ENCODE measurements around the gene UGT3A1.
"Not testable (repeated sequence)": the region's sequence is repeated elsewhere in the genome, so short reads cannot be mapped to it uniquely, and the experiment has no call there.

UGT3A1 gene, protein sequence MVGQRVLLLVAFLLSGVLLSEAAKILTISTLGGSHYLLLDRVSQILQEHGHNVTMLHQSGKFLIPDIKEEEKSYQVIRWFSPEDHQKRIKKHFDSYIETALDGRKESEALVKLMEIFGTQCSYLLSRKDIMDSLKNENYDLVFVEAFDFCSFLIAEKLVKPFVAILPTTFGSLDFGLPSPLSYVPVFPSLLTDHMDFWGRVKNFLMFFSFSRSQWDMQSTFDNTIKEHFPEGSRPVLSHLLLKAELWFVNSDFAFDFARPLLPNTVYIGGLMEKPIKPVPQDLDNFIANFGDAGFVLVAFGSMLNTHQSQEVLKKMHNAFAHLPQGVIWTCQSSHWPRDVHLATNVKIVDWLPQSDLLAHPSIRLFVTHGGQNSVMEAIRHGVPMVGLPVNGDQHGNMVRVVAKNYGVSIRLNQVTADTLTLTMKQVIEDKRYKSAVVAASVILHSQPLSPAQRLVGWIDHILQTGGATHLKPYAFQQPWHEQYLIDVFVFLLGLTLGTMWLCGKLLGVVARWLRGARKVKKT

DNA sequence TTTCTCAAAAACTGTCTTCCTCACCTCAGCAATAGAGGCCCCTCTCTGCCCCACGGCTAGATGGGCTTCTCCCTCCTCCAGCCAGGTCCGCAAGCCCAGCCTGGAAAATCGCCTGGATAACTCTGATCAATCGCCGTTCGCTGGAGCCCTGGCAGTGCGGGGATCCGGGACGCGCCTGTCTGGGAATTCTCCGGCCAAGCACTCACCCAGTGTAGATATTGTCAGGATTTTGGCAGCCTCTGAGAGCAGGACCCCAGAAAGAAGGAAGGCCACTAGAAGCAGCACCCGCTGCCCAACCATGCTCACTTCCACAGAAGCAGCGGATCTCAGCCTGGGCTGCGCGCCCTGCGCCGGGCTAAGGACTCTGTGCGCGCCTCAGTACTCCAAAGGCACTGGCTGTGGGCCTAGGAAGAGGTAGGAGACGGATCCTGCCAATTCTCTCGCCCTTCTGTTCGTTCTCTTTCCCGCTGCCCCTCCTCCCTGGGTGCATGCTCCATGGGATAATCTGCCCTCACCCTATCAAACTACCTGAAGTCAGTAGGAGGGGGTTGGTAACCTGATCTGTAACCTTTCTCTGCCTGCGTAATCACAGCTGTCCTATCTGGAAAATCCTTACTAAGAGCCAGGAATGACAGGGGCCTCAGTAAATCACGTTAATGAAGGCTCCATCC, at the start of gene UGT3A1:
TSS of gene UGT3A1 (minus strand) at position 450 of the 671 bp plus-strand sequence. CDS start at position 300, 150 bp downstream.
- peak; percentile 6 for DNase-seq (ENCODE audit: low spot score)

DNA sequence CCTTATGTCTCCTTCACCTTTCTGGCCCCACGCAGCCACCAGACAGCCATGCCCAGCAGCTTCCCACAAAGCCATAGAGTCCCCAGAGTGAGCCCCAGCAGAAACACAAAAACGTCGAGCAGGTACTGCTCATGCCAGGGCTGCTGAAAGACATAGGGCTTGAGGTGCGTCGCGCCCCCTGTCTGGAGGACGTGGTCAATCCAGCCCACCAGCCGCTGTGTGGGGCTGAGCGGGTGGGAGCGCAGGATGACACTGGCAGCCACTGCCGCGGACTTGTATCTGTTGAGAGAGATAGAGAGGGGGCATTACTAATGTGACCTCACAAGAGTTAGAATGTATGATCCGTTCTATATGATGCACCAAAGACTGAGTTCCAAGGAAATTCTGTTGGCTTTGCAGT, 44.5 kb upstream of the UGT3A1 start:
- no peak for DNase-seq (ENCODE audit: low spot score)

DNA sequence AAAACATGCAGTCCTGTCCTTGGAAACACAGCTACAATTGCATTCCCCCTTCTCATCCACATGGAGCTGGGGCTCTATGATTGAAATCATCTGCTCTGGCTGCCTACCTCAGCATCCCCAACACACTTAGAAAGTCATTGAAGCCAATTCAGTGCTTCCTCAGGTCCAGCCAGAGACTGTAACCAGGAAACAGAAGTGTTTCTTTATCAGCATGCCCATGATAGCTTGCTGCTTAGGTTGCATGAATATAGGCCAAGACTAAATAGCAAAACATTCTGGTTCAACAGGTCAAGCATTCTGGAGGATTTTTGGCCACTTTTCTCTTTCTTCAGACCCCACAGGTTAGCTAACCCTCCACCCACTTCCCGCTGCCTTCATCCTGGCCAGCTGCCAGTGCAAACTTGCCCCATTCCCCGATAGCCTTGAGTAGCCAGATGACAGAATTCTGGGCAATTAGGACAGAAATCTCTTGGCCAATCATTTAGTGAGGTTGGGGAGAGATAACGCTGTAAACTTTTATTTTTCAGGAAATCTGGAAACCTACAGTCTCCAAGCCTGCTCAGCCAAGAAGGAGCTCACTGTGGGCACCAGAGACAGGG, 43.4 kb upstream of the UGT3A1 start:
- DNase-seq (ENCODE audit: low spot score): not testable (repeated sequence)

DNA sequence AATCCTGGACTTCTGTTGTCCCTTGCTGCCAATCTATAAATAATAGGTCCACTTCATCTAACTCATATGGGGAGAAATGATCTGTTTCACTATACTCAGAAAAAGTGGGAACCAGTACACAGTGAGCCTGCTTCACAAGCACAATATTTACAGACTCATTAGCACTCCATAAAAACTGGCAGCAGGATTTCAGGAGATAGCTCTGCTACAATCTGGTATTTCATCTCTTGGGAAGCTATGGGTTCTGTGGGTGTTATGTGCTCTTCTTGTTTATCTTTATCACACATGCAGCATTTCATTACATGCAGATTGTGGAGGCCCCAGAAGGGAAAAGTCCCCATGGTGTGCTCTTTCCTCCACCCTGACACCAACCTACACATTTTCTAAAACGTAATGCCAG, 42.3 kb upstream of the UGT3A1 start:
- no peak for DNase-seq (ENCODE audit: low spot score)

DNA sequence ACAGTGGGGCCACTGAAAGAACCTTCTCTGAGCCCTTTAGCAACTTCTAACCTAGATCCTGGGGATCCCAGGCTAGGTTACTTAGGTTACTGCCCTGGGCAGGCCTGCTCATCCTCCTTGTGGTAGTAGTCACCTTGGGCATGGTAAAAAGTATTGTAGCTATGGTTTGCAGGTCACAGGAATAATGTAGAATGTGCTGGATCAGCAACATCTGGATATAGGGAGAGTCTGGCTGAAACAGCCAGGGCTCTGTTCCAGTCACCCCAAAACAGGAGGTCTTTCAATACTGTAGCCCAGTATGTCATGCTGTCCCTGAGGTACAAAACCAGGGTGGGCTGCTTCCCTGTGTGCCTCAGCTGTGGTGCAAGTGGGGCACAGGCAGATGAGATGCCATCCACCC, 41.9 kb upstream of the UGT3A1 start:
- no peak for DNase-seq (ENCODE audit: low spot score)

DNA sequence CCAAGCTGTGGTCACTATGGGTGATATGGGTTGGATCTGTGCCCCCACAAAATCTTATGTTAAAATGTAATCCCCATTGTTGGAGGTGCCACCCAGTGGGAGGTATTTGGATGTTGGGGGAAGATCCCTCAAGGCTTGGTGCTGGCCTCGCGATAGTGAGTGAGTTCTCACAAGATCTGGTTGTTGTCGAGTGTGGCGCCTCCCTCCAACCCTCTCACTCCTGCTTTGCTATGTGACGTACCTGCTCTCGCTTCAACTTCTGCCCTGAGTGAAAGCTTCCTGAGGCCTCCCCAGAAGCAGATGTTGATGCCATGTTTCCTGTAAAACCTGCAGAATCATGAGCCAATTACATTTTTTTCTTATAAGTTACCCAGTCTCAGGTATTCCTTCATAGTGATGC, 40.0 kb upstream of the UGT3A1 start:
- no peak for DNase-seq (ENCODE audit: low spot score)

DNA sequence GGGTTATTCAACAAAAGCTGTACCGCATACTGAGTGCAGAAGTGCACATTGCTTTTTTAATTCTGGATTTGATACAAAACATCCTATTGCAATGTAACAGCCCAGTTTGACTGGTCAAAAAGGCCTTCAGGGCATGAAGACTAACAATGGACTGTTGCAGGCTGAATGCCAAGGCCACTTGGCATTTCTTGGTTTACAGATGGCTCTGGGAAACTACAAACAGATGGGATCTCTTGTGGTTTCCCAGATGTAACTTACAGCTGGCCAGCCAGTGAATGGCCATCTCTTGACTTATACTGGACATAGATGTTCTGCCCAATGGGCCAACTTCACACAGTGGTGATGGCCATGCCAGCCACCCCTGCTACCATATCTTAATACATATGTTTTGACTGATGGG, 38.7 kb upstream of the UGT3A1 start:
- no peak for DNase-seq (ENCODE audit: low spot score)

DNA sequence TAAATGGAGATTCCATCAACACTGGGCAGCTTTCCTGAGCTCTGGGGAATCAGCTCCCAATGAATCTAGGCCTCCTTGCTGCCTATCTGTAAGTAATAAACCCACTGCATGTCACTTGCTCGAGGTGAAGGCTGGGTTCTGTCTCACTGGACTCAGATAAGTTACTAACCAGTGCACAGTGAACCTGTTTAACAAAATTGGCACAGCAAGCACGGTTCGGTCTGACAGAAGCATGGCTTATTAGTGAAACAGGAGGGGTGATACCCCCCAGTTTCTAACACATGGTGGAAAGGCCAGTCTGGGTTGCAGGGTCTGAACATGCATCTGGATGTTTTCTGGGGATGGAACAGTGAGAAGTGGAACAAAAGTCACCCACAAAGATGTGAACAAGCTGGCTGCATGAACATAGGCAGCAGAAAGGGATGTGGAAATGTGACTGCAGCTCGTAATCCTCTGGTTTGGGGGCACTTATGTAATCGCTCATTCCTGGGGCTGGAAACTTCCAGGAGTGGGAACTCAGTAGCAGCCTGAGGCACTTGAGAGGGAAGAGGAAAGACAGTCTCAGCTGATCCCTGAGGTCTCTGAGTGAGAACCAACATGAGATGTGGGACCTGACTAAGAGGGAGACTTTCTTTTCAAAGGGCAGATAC, 37.8 kb upstream of the UGT3A1 start:
- DNase-seq (ENCODE audit: low spot score): no peak

DNA sequence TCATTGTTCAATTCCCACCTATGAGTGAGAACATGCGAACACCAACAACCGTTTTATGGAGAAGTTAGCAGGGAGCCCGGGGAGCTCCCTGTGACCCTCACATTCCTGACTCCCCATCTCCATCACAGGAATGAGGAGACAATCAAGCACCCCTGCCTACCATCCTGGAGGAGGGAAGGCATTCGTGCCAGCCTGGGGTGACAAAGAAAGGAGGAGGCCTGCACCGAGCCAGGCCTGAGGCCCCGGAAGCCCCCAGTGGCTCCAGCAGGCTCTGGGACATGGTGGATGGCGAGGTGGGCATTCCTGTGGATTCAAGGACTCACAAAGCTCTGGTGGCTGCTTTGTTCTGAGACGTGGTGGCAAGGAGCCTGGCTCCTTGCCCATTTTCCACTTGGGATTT, 36.5 kb upstream of the UGT3A1 start:
- DNase-seq (ENCODE audit: low spot score): no peak

DNA sequence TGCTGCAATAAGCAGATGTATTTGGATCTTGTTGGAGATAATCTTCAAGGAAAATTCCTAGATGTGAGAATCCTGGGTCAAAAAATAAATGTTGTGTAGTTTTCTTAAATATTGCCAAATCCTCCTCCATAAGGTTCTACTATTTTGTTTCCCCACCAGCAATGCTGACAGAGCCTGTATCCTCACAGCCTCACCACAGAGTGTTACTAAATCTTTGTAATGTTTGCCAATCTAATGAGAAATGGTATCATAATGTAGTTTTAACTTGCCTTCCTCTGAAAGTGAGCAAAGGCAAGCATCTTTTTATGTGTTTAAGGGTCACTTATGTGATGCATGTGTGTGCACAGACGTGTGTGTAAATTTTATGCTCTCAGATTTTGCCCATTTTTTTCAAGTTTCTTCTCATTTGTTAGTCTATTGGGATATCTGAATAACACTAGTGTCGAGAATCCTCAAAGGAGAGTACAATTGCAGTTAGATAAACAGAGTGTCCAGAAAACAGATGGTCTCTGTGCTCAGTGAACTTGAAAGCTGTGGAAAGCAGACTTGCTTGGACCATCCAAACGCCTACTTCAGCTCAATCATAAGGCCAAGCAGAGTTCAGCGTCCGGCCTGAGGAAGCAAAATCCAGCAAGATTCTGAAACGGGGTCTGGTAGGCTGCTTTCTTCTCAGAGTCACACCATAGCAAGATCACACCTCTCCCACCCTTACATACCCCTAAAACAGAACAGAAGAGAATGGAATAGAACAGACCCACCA, 35.7 kb upstream of the UGT3A1 start:
- no peak for DNase-seq (ENCODE audit: low spot score)

DNA sequence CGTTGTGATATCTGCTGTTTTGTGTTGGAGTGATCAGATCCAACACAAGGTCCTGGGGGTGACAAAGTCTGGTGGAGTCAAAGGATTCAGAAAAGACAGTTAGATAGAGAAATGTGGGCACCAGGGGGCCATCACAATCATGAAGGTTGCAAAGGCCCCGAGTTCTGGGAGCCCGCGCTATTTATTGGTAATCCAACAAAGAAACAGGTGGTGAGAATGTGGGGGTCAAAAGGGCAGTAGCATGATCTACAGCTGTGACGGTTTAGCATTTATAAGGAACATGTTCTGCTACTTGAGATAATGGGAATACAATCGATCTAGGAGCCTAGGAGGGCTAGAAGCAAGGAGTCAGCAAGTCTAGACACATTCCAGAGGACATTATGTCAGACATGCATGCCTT, 31.1 kb upstream of the UGT3A1 start:
- DNase-seq (ENCODE audit: low spot score): not testable (repeated sequence)

DNA sequence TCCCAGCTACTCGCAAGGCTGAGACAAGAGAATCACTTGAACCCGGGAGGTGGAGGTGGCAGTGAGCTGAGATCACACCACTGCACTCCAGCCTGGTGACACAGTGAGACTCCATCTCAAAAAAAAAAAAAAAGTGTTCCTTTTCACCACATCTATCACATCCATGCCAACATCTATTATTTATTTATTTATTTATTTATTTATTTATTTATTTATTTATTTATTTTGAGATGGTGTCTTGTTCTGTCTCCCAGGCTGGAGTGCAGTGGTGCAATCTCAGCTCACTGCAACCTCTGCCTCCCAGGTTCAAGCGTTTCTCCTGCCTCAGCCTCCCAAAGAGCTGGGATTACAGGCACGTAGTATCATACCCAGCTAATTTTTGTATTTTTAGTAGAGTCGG, 28.4 kb upstream of the UGT3A1 start:
- not testable (repeated sequence) for DNase-seq (ENCODE audit: low spot score)

DNA sequence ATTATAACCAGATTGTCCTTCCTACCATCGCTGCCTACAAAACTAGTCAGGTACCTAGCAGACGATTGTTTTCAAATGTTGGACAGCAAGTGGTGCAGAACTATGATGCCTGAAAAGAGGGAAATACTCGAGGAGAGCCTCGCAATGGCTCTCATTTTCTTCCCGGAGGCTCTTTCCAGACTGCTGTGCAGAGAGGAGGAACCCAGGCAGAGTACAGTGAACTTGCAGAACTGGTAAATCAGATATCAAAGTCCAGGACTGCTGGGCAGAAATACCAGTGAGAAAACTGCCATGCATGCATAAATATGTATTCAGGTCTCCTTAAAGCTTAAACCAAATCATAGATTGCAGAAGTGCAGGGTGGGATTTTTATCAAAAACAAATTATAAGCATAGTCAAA, 26.4 kb upstream of the UGT3A1 start:
- DNase-seq (ENCODE audit: low spot score): no peak

DNA sequence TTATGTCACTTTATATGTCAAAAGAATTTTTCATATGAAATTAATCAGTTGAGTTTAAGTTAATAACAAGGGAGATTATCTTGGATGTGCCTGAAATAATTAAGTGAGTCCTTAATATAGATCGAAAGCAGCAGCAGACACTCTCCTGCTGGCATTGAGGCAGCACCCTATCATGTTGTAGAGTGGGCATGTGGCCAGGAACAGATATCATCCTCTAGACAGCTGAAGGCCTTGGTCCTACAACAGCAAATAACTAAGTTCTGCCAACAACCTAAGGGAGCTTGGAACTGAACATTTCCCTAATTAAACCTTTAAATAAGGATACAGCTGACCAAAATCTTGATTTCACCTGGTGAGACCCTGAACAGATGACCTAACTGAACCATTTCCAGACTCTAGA, 25.8 kb upstream of the UGT3A1 start:
- no peak for DNase-seq (ENCODE audit: low spot score)

DNA sequence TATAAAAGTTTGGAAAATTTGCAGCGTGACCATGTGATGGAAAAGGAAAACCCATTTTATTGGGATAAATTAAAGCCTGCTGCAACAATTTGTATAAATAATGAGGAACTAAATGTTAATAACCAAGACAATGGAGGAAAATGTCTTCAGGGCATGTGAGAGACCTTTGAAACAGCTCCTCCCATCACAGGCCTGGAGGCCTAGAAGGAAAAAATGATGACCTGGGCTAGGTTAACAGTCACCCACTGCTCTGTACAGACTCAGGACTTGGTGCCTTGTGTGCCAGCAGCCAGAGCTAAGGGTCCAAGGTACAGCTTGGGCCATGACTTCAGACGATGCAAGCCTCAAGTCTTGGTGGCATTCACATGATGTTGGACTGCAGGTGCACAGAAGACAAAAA, 22.0 kb upstream of the UGT3A1 start:
- no peak for DNase-seq (ENCODE audit: low spot score)

DNA sequence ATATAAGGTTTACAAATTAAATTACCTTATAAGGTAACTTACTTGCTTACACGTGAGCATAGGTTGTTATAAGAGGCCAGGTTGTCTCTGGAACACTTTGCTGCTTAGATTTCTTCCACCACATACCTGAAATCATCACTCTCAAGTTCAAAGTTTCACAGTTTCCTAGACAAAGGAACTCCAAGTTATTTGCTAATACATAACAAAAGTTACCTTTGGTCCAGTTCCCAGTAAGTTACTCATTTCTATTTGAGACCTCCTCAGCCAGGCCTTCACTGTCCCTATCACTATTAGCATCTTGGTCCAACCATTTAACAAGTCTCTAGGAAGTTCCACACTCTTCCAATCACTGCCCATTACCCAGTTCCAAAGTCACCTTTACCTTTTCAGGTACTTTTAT, 18.5 kb upstream of the UGT3A1 start:
- DNase-seq (ENCODE audit: low spot score): no peak

DNA sequence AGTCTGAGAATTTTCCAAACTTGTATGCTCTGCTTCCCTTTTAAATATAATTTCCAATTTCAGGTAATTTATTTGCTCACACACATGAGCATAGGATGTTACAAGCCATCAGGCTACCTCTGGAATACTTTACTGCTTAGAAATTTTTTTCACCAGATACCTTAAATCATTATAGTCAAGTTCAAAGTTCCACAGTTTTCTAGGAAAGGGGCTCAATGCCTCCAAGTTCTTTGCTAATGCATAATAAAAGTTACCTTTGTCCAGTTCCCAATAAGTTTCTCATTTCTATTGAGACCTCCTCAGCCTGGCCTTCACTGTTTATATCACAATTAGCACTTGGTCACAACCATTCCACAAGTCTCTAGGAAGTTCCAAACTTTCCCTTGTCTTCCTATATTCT, 16.2 kb upstream of the UGT3A1 start:
- no peak for DNase-seq (ENCODE audit: low spot score)

DNA sequence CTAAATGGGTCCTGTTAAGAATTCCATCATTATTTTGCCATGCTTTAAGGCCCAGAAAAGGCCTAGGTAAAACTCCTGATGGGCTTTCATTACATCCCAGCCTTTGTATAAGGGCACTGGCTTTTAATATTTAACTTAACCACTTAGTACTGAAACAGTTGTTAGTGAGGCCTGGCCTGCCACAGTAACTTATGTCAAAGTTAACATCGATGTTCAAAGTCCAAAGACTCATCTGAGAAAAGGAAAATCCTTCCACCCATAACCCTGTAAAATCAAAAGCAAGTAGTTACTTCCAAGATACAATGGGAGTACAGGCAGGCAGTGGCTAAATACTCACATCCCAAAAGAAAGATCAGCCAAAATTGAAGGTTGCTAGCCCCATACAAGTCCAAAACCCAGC, 15.0 kb upstream of the UGT3A1 start:
- no peak for DNase-seq (ENCODE audit: low spot score)

DNA sequence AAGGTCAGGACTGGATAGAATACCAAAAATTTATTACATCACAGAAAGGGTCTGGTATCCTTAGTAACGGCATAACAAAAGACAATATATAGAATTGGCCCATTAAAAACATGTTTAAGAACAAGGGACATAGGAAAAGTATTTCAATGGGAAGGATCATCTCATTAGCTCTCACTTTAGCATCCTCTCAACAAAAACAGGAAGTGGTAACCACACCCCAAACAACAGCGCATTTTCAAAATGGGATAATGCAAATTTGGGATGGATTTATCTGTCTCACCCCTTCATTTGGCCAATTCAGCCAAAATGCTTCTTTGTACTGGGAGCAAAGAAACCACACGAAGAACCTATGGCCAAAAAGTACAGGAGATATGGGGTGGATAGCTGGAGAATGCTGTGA, 9.8 kb upstream of the UGT3A1 start:
- DNase-seq (ENCODE audit: low spot score): no peak

DNA sequence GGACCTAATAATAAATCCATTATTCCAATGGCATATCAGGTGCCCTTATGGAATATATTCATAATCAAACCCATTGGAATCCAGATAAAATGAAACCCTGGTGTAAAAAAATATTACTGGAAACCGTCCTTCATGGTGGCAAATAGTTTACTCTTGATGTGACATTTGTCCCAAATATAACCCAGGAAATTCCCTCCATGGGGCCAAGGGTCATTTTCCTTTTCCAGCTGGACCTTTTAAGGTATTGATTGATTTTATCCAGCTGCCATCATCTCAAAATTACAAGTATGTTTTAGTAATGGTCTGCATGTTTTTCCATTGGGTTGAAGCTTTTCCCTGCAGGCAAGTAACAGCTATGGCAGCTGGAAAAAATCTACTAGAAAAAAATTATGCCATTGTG, 8.4 kb upstream of the UGT3A1 start:
- DNase-seq (ENCODE audit: low spot score): no peak

DNA sequence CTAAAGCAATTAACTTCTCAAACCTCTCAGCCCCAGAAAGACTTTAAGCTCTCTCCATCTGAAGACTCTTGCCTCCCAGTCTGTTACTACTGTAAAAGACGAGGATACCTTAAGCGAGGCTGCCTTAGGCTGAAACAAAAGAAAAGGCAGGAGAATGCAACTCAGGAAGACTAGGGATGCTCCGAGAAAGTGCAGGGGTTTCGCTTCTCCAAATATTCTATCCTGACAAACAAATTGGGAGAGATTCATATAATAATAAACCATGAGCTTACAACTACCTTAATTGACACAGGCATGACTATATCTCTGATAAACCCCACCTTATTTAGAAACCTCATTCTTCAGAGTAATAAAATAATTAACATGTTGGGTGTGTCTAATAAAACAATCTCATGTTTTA, 4.9 kb upstream of the UGT3A1 start:
- DNase-seq (ENCODE audit: low spot score): no peak

DNA sequence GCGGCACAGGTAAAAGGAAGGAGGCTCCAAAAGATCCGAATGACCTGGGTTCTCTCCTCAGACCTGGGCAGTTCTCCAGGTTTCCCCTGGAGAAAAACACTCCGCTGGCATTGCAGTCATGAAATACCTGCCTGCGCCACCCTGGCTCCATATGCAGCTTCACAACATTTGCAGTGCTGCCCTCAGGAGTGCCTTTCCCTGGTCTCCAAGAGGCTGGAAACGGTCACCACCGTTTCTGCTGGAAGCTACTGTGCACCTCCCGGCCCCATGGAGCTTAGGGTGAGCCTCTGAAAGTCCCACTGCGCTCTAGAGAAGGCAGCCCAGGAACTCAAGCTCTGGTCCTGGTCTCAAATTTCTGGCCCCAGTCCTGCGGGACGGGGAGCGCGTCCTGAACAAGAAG, 670 bp downstream of the UGT3A1 start:
- no peak for DNase-seq (ENCODE audit: low spot score)
